Skeletal muscle cell (primary cell): ENCODE measurements around the gene ITPKA.
"Not testable (repeated sequence)": the region's sequence is repeated elsewhere in the genome, so short reads cannot be mapped to it uniquely, and the experiment has no call there.

Experiments used
- DNase-seq: peaks from one replicate; pipeline ENCODE4 v3.0.0-alpha.2; 2010; ENCODE audit warnings: low read depth
- H3K4me3 ChIP-seq: 2 replicates; pipeline ENCODE4 v1.5.1; 2011; ENCODE audit warnings: low read depth, mild to moderate bottlenecking, control low read depth, low read length, moderate library complexity

The ITPKA gene

GRCh38 chr15:41493205-41493901, at the start of gene ITPKA:
Gene ITPKA, plus strand, starts transcription at chr15:41493874. Its CDS starts 54 bp downstream, at chr15:41493928.
- H3K4me3 ChIP-seq: peak within 1 kb of the TSS; percentile 54
- peak; percentile 38 for DNase-seq

- DNase-seq: no peak
- no peak overlapping the region for H3K4me3 ChIP-seq
Measured at GRCh38 chr15:41445399-41445798, 48.3 kb upstream of the ITPKA start.

DNA sequence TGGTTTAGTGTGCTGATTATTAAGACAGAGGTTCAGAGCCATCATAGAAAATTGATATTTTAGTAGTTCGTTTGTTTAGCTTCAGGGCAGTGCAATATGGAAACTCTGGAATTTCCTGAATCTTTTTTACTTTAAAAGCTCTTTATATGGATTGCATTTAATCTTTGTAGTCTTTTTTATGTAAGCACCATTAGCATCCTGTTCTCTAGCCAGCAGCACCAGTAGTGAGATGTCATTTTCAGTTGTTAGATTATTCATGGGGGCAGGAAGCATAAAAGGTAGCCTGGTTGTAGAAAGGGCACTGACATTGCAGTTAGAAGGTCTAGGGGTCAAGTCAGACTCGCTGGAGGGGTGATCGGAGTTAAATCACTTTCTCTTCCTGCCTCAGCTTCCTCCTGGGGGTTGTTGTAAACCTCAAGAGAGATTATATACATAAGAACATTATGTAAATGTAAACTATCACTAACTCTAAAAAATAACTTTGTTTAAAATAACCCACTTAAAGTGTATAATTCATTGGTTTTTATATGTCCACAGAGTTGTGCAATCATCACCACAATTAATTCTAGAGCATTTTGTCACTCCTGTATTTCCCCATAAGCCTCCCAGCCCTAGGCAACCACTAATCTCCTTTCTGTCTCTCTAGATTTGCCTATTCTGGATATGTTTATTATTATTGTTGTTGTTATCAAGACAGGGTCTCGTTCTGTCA, 31.4 kb upstream of the ITPKA start:
- no peak for DNase-seq

GRCh38 chr15:41464889-41465580, 28.6 kb upstream of the ITPKA start:
- no peak overlapping the region for H3K4me3 ChIP-seq
- no peak for DNase-seq

More for the DNA sequence above, 31.4 kb upstream of the ITPKA start:
- no peak overlapping the region for H3K4me3 ChIP-seq

GRCh38 chr15:41465822-41466421, 27.8 kb upstream of the ITPKA start:
- DNase-seq: peak; percentile 36

GRCh38 chr15:41466711-41467110, 27.0 kb upstream of the ITPKA start:
- H3K4me3 ChIP-seq: no peak overlapping the region
- DNase-seq: no peak

More at GRCh38 chr15:41465822-41466421, 27.8 kb upstream of the ITPKA start:
- no peak overlapping the region for H3K4me3 ChIP-seq

- not testable (repeated sequence) for DNase-seq, H3K4me3 ChIP-seq
Measured at GRCh38 chr15:41469644-41470043, 24.0 kb upstream of the ITPKA start.

GRCh38 chr15:41473418-41473817, 20.3 kb upstream of the ITPKA start:
- no peak overlapping the region for H3K4me3 ChIP-seq
- DNase-seq: no peak

- no peak overlapping the region for H3K4me3 ChIP-seq
- DNase-seq: no peak
Measured at GRCh38 chr15:41474436-41474835, 19.2 kb upstream of the ITPKA start.

DNA sequence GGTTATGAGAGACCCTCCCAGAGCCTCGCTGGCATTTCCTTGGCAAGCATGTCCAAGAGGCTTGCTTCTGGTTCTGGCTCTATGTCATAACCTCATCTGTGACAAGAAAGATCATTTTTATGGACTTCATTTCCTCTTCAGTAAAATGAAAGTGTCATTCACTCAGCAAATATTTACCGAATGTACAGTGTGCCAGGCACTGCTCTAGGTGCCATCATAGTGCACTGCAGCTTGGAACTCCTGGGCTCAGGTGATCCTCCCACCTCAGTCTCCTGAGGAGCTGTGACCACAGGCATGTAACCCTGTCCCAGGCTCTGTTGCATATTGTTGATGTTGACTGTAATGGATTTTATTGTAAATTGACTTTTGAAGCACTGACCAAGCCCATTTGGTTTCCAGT, 18.7 kb upstream of the ITPKA start:
- no peak overlapping the region for H3K4me3 ChIP-seq
- no peak for DNase-seq

DNA sequence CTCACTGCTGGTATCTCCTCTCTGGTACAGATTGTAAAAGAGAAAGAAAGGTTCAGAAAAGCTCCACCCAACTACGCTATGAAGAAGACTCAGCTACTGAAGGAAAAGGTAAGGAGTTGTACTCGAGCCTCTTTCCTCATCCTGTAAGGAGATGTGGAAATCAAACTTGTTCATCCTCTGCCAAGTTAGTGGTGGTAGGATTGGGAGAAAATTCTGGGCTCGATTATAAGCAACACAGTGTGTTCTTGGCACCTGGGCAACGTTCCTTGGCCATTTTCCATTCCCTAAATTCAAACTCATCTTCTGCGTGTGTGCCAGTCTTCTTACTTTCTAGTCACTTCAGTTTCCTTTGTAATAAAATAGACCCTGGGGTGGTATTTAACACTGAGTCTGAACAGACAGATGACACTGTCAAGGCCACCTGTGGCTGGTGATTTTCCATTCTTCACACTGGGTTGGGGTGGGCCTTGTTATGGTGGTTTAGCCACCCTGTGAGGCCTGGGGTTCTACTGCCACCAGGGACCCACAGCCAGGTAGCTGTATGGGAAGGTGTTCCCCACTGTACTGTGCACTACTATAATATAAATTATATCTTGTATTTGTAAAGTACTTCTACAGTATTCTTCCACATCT, 17.1 kb upstream of the ITPKA start:
- H3K4me3 ChIP-seq: no peak overlapping the region
- peak; percentile 14 for DNase-seq

- no peak overlapping the region for H3K4me3 ChIP-seq
- DNase-seq: no peak
Measured at GRCh38 chr15:41480396-41481140, 13.1 kb upstream of the ITPKA start.

- no peak overlapping the region for H3K4me3 ChIP-seq
- DNase-seq: no peak
Measured at GRCh38 chr15:41482110-41482877, 11.4 kb upstream of the ITPKA start.

- H3K4me3 ChIP-seq: no peak overlapping the region
- no peak for DNase-seq
Measured at GRCh38 chr15:41483115-41483514, 10.6 kb upstream of the ITPKA start.

DNA sequence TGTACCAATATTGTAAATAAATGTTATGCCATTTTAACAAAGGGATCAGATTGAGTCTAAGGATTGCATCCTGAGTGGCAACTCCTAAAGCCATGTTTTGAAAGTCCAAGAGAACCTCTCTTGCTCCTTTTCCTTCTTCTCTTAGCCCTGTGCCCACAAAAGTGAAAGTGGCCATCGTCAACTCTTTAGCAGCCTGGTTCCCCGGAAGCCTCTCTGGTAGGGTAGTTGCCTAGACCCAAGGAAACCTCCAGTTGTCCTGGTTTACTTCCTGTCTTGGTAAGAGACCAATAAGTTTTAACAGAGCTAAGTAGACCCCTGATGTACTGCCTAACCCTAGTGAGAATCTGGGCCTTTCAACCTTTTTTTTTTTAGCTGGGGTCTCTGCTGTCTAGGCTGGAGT, 10.2 kb upstream of the ITPKA start:
- DNase-seq: no peak
- H3K4me3 ChIP-seq: no peak overlapping the region

GRCh38 chr15:41484937-41485625, 8.6 kb upstream of the ITPKA start:
- H3K4me3 ChIP-seq: no peak overlapping the region
- no peak for DNase-seq

- no peak for DNase-seq
- no peak overlapping the region for H3K4me3 ChIP-seq
Measured at GRCh38 chr15:41486286-41486685, 7.4 kb upstream of the ITPKA start.

DNA sequence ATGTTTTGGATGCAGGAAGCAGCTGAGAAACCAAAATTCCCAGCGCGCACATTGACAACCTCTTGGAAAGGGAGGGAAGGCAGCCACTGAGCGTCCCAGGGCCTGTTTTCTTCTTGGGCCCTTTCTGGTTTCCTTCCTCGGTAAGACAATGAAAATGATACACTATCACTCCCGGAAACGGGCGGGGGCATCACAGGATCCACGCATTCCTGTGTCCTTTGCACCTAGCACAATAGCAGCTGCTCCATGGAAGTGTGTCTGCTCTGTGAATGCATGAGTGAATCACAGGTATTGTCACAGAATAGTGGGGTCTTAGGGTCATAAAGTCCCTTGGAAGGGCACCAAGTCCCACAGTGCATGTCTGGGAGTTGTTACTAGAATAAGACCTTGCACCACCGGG, 6.3 kb upstream of the ITPKA start:
- no peak overlapping the region for H3K4me3 ChIP-seq

More for the DNA sequence above, 6.3 kb upstream of the ITPKA start:
- DNase-seq: no peak
